Activated T-cell treated with anti-CD3 and anti-CD28 coated beads, Interleukin-2, amount 50 U/mL, for 4 hours (primary cell): ENCODE measurements around the gene RAB6A. TPM values are rescaled to one million over a fixed set of nuclear protein-coding genes. Genes with fewer than 3 reads are reported as not detected.
A peak's percentile ranks its signal among the peaks of the same experiment; 100 is the strongest.

Source experiments
- ATAC-seq, 2 donors: fragments of 200-7000 bp; cut with Tn5 transposase; one replicate each; pipeline ENCODE4 v1.10.0; 2021
- DNase-seq: peaks from one replicate; pipeline ENCODE4 v3.0.0-alpha.2; 2020
- H3K27me3 Mint-ChIP-seq: one replicate; pipeline ENCODE4 v1.8.0; 2021; ENCODE audit warnings: low read depth, mixed read lengths
- H3K36me3 Mint-ChIP-seq: one replicate; pipeline ENCODE4 v1.8.0; 2022; ENCODE audit warnings: mixed read lengths; ENCODE audit not compliant: insufficient read depth
- H3K4me1 Mint-ChIP-seq: one replicate; pipeline ENCODE4 v1.8.0; 2021; ENCODE audit warnings: low read depth, mixed read lengths
- H3K4me3 Mint-ChIP-seq: one replicate; pipeline ENCODE4 v1.8.0; 2021; ENCODE audit warnings: mild to moderate bottlenecking, moderate library complexity, mixed read lengths
- H3K9me3 Mint-ChIP-seq: one replicate; pipeline ENCODE4 v1.8.0; 2021; ENCODE audit warnings: mixed read lengths
- total RNA-seq, 3 donors: library from RNA; stranded (reverse); gene quantifications; one replicate each; pipeline ENCODE4 v1.2.1, GENCODE V29; 2021

The RAB6A gene
- total RNA-seq, 3 donors from 2014 or later, result 53.3 to 62.7 (median 59.5) TPM

GRCh38 chr11:73648571-73649046 lies 112.3 kb downstream of the RAB6A start:
- Mint-ChIP-seq H3K36me3 (peaks cover 2% of the 10 kb centered on the region), H3K4me3 (no peak overlapping the region), H3K27me3 (peaks cover 3% of the 10 kb centered on the region), H3K4me1 (peaks cover 25% of the 10 kb centered on the region), H3K9me3 (no peaks in the 10 kb centered on the region)
- DNase-seq (no peak), ATAC-seq (no peak)

GRCh38 chr11:73648121-73648520 lies 112.8 kb downstream of the RAB6A start:
- H3K36me3 Mint-ChIP-seq, result peaks cover 2% of the 10 kb centered on the region
- ATAC-seq, result no peak
- no peak for DNase-seq
- no peaks in the 10 kb centered on the region for H3K9me3 Mint-ChIP-seq
- peaks cover 3% of the 10 kb centered on the region for H3K27me3 Mint-ChIP-seq
- H3K4me1 Mint-ChIP-seq, result peaks cover 25% of the 10 kb centered on the region
- peak overlapping the region; percentile 77 for H3K4me3 Mint-ChIP-seq

GRCh38 chr11:73647459-73648100 lies 113.3 kb downstream of the RAB6A start:
- Mint-ChIP-seq H3K36me3 (no peaks in the 10 kb centered on the region), H3K9me3 (no peaks in the 10 kb centered on the region), H3K4me3 (peak overlapping the region; percentile 77), H3K27me3 (peaks cover 3% of the 10 kb centered on the region), H3K4me1 (peaks cover 25% of the 10 kb centered on the region)
- DNase-seq (peak; percentile 89), ATAC-seq (peak; percentile 100)

- peaks cover 3% of the 10 kb centered on the region for H3K27me3 Mint-ChIP-seq
- H3K4me1 Mint-ChIP-seq, result peaks cover 25% of the 10 kb centered on the region
- H3K4me3 Mint-ChIP-seq, result peak within 1 kb of the TSS; percentile 77
- no peak for DNase-seq
- no peak for ATAC-seq
- H3K9me3 Mint-ChIP-seq, result no peaks in the 10 kb centered on the region
- no peaks in the 10 kb centered on the region for H3K36me3 Mint-ChIP-seq
Observed at GRCh38 chr11:73645972-73646631, 114.8 kb downstream of the RAB6A start, which contains the start of gene PLEKHB1. TSS of gene PLEKHB1 (plus strand) at chr11:73646581. CDS start at chr11:73646609, 28 bp downstream.

- H3K4me1 Mint-ChIP-seq, result peaks cover 30% of the 10 kb centered on the region
- H3K27me3 Mint-ChIP-seq, result peaks cover 6% of the 10 kb centered on the region
- DNase-seq, result no peak
- no peaks in the 10 kb centered on the region for H3K9me3 Mint-ChIP-seq
- ATAC-seq, result no peak
- no peak overlapping the region for H3K4me3 Mint-ChIP-seq
- H3K36me3 Mint-ChIP-seq, result no peaks in the 10 kb centered on the region
Observed at GRCh38 chr11:73645121-73645969, 115.5 kb downstream of the RAB6A start.

- ATAC-seq, result no peak
- Mint-ChIP-seq H3K9me3 (no peaks in the 10 kb centered on the region), H3K4me1 (peaks cover 13% of the 10 kb centered on the region), H3K4me3 (no peak overlapping the region), H3K27me3 (peaks cover 8% of the 10 kb centered on the region), H3K36me3 (no peaks in the 10 kb centered on the region)
- DNase-seq, result no peak
Observed at GRCh38 chr11:73641668-73642067, 119.2 kb downstream of the RAB6A start.

GRCh38 chr11:73640592-73640991 lies 120.3 kb downstream of the RAB6A start:
- no peak for ATAC-seq

GRCh38 chr11:73637012-73637411 lies 123.9 kb downstream of the RAB6A start:
- Mint-ChIP-seq H3K27me3 (peaks cover 5% of the 10 kb centered on the region), H3K4me3 (no peak overlapping the region), H3K9me3 (no peaks in the 10 kb centered on the region), H3K4me1 (peaks cover 17% of the 10 kb centered on the region), H3K36me3 (no peaks in the 10 kb centered on the region)
- no peak for ATAC-seq
- DNase-seq, result no peak

More at GRCh38 chr11:73640592-73640991, 120.3 kb downstream of the RAB6A start:
- Mint-ChIP-seq H3K36me3 (no peaks in the 10 kb centered on the region), H3K4me1 (peaks cover 9% of the 10 kb centered on the region), H3K27me3 (peaks cover 5% of the 10 kb centered on the region), H3K4me3 (no peak overlapping the region), H3K9me3 (no peaks in the 10 kb centered on the region)
- DNase-seq, result no peak

- H3K36me3 Mint-ChIP-seq, result no peaks in the 10 kb centered on the region
- peaks cover 5% of the 10 kb centered on the region for H3K27me3 Mint-ChIP-seq
- peaks cover 17% of the 10 kb centered on the region for H3K4me1 Mint-ChIP-seq
- DNase-seq (no peak), ATAC-seq (no peak)
- H3K9me3 Mint-ChIP-seq, result no peaks in the 10 kb centered on the region
- H3K4me3 Mint-ChIP-seq, result no peak overlapping the region
Observed at GRCh38 chr11:73636249-73636648, 124.6 kb downstream of the RAB6A start.

GRCh38 chr11:73635721-73636120 lies 125.2 kb downstream of the RAB6A start:
- peaks cover 16% of the 10 kb centered on the region for H3K4me1 Mint-ChIP-seq
- no peak overlapping the region for H3K4me3 Mint-ChIP-seq
- H3K9me3 Mint-ChIP-seq, result no peaks in the 10 kb centered on the region
- peaks cover 5% of the 10 kb centered on the region for H3K27me3 Mint-ChIP-seq
- no peaks in the 10 kb centered on the region for H3K36me3 Mint-ChIP-seq
- DNase-seq (no peak), ATAC-seq (no peak)

- H3K36me3 Mint-ChIP-seq, result no peaks in the 10 kb centered on the region
- no peak overlapping the region for H3K4me3 Mint-ChIP-seq
- H3K9me3 Mint-ChIP-seq, result no peaks in the 10 kb centered on the region
- peaks cover 8% of the 10 kb centered on the region for H3K4me1 Mint-ChIP-seq
- no peak for ATAC-seq
- H3K27me3 Mint-ChIP-seq, result no peaks in the 10 kb centered on the region
- no peak for DNase-seq
Observed at GRCh38 chr11:73633999-73634398, 126.9 kb downstream of the RAB6A start.

GRCh38 chr11:73632996-73633395 lies 127.9 kb downstream of the RAB6A start:
- no peaks in the 10 kb centered on the region for H3K27me3 Mint-ChIP-seq
- peaks cover 8% of the 10 kb centered on the region for H3K4me1 Mint-ChIP-seq
- no peak for DNase-seq
- H3K9me3 Mint-ChIP-seq, result no peaks in the 10 kb centered on the region
- H3K4me3 Mint-ChIP-seq, result no peak overlapping the region
- no peak for ATAC-seq
- no peaks in the 10 kb centered on the region for H3K36me3 Mint-ChIP-seq

GRCh38 chr11:73629907-73630306 lies 131.0 kb downstream of the RAB6A start:
- peaks cover 11% of the 10 kb centered on the region for H3K4me1 Mint-ChIP-seq
- H3K9me3 Mint-ChIP-seq, result no peaks in the 10 kb centered on the region
- no peaks in the 10 kb centered on the region for H3K36me3 Mint-ChIP-seq
- no peak for ATAC-seq
- H3K4me3 Mint-ChIP-seq, result no peak overlapping the region
- DNase-seq, result no peak
- H3K27me3 Mint-ChIP-seq, result peaks cover 2% of the 10 kb centered on the region

- Mint-ChIP-seq H3K4me3 (no peak overlapping the region), H3K4me1 (peaks cover 3% of the 10 kb centered on the region), H3K9me3 (no peaks in the 10 kb centered on the region), H3K36me3 (no peaks in the 10 kb centered on the region), H3K27me3 (peaks cover 14% of the 10 kb centered on the region)
- DNase-seq, result peak; percentile 62
- peak; percentile 81 to 88 for ATAC-seq
Observed at GRCh38 chr11:73625696-73626318, 135.1 kb downstream of the RAB6A start.
